Stimulated activated CD8-positive, alpha-beta memory T cell treated with anti-CD3 and anti-CD28 coated beads, Interleukin-7, amount 100 ng/mL, for 48 hours (primary cell): ENCODE data around the gene IMMP2L.
"Not testable (repeated sequence)": the region's sequence is repeated elsewhere in the genome, so short reads cannot be mapped to it uniquely, and the experiment has no call there.

ENCODE experiments used
- DNase-seq, 2 donors: peaks; one replicate each; pipeline ENCODE4 v3.0.0-alpha.2; 2020; ENCODE audit warnings: low read depth in 1 of 2; ENCODE audit errors: extremely low read depth in 1 of 2

The IMMP2L gene

GRCh38 chr7:110974441-110974840 is 587.9 kb downstream of the IMMP2L start:
- no peak for DNase-seq

GRCh38 chr7:110973196-110973990 is 588.9 kb downstream of the IMMP2L start:
- DNase-seq: no peak

GRCh38 chr7:110964775-110965174 is 597.5 kb downstream of the IMMP2L start:
- no peak for DNase-seq

GRCh38 chr7:110962826-110963225 is 599.5 kb downstream of the IMMP2L start:
- no peak for DNase-seq

GRCh38 chr7:110962374-110962773 is 599.9 kb downstream of the IMMP2L start:
- DNase-seq: no peak

- no peak for DNase-seq
These were observed 601.5 kb downstream of the IMMP2L start for GRCh38 chr7:110960811-110961210.

- DNase-seq: no peak
These were observed 614.0 kb downstream of the IMMP2L start for GRCh38 chr7:110948280-110948679.

GRCh38 chr7:110947408-110947807 is 614.9 kb downstream of the IMMP2L start:
- no peak for DNase-seq

- no peak for DNase-seq
These were observed 617.2 kb downstream of the IMMP2L start for GRCh38 chr7:110944966-110945644.

- DNase-seq: no peak
These were observed 617.8 kb downstream of the IMMP2L start for GRCh38 chr7:110944448-110944847.

- no peak for DNase-seq
These were observed 618.5 kb downstream of the IMMP2L start for GRCh38 chr7:110943701-110944345.

GRCh38 chr7:110941385-110941784 is 620.9 kb downstream of the IMMP2L start:
- no peak for DNase-seq

GRCh38 chr7:110940756-110941155 is 621.5 kb downstream of the IMMP2L start:
- DNase-seq: no peak

GRCh38 chr7:110938165-110938564 is 624.1 kb downstream of the IMMP2L start:
- no peak for DNase-seq

GRCh38 chr7:110936665-110937064 is 625.6 kb downstream of the IMMP2L start:
- DNase-seq: not testable (repeated sequence)

GRCh38 chr7:110929480-110930249 is 632.6 kb downstream of the IMMP2L start:
- DNase-seq: no peak

- no peak for DNase-seq
These were observed 639.4 kb downstream of the IMMP2L start for GRCh38 chr7:110922906-110923305.

- no peak for DNase-seq
These were observed 640.6 kb downstream of the IMMP2L start for GRCh38 chr7:110921595-110922151.

GRCh38 chr7:110918949-110919548 is 643.2 kb downstream of the IMMP2L start:
- DNase-seq: no peak

GRCh38 chr7:110914263-110914662 is 648.0 kb downstream of the IMMP2L start:
- DNase-seq: no peak
